GM18858 (cell line): ENCODE measurements around the gene PLXNA2.

Experiments
- ATAC-seq: cut with Tn5 transposase; IDR thresholded peaks from one replicate; pipeline ENCODE4 v1.9.1; 2021; ENCODE audit not compliant: unreplicated experiment

The PLXNA2 gene

DNA sequence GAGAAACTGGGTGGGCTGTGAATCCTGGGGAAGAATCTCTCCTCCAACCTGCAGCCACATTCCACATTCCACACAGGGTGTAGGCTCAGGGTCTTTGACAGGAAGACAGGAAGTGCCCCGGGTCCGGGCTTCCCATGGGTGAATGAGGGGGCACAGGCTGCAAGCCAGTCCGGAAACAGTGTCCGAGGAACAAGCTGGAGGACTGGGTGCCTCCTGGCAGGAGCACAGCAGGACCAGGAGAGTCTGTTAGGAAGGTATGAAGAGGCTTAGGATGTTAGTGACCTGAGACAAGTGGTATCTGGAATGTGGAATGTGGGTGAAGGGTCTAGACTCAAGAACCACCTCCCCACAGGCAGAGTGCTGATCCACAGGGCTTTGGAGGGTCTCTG lies 212.3 kb downstream of the PLXNA2 start:
- no peak for ATAC-seq

DNA sequence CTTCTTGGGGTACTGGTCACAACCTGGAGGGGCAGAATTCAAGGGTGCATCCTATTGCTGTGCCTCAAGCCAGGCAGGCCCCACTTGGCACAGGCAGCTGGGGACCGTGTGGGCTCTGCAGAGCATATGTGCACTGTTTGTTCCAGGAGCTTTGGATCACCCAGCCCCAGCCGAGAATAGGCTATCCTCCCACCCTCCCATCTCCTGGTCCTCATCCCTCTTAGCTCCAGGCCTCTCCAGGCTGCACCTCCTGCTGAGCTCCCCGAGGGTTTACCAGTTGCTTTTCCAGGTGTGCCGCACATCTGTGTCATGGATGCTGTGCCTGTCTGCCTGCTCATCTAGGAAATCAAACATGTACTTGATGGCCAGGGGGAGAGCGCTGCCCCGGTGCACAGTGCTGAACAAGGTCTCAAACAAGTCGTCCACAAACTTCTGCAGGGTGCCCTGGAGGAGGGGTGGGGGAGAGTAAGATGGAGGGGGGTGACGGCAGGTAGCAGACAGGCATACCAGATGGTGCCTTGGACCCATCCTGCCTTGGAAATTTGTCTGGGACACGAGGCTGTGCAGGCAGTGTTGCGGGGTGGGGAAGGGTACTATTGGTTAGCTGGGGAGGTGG lies 212.8 kb downstream of the PLXNA2 start:
- ATAC-seq, result no peak

DNA sequence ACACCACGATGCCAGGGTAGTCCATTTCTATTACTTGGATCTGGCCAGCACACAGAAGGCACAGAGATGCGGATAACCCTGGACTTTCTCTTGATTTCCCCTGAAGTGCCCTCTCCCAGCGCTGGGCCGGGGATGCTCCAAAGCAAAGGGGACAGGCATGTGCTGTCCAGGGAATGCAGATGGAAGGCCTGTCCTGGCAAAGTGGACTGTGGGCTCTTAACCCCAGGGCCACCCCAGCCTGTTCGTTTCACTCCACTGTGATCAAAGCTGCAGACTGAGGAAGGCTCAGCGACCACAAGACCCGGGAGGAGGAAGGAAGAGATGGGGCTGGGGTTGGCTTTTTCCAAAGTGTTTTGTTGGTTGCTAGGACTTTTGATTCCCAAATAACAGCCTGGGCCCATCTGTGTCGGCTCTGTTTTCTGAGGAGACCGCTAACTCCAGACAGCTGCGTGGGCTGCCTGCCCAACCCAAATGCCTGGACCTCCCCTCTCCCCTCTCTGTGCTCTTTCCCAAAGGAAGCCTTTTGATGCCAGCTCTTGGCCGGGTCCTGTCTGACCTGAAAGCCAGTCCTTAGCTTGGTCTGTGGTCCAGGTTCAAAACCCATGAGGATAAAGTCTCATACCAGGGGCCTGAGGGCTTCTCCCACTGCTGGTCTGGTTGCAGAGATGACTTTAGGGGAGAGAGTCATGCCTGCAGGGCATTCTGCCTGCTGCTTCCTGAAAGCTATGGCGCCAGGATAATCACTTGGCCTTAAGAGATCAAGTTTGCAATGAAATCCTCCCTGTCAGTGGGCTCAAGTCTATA lies 213.7 kb downstream of the PLXNA2 start:
- ATAC-seq, result no peak

DNA sequence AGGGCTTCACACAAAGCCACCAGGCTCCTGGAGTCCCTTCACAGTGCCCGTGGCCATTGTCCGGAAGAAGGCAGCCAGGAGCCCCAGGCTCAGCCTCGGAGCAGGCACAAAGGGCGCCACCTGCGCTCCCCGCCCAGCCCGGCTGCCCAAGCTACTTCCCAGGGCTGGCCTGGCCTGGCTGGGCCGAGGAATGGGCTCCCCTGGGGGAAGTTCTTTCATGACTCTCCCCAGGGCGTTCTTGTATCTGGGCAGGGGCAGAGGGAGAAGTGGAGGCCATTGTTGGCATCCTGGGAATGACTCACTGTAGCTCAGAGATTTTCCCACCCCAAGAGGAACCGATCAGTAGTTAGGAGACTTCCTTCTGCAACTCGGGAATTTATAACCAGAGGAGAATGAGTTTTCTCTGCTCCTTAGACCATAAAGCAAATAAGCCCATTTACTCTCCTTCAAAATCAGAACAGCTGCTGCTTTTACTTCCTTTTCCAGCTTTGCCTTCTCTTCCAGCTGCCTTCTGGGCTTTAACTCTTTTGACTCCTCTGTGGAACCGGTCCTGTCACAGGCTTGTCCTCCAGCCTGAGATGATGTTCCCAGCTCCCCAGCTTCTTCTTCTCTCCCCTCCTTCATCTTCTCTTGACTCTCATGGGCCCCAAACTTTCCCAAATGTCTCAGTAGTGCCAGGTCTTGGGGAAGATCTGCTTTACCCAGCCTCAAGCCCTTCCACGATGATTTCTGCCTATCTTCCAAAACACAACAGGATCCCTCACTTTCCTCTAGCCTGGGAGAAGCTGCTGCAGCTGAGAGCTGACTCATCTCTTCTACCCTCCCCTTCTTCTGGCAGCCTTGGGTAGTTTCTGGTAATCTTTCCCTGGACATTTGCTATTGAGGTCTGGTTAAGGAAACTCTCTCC lies 214.6 kb downstream of the PLXNA2 start:
- no peak for ATAC-seq

DNA sequence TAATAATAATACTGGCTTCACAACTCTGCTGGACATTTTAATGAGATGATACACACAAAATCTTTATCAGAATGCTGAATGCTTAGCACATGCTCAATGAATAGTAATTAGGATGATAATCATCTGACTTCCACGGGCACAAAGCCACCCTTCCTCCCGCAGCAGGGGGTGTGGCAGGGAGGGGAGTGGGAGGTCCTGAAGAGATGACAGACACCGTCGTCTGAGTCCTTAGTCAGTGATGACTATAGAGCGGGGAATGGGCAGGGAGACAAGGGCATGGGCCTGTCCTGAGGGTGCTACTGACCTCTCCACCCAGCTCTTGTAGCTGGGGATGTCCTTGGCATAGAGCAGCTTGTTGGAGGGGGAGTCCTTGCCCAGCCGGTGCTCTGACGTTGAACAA lies 215.7 kb downstream of the PLXNA2 start:
- ATAC-seq, result no peak

DNA sequence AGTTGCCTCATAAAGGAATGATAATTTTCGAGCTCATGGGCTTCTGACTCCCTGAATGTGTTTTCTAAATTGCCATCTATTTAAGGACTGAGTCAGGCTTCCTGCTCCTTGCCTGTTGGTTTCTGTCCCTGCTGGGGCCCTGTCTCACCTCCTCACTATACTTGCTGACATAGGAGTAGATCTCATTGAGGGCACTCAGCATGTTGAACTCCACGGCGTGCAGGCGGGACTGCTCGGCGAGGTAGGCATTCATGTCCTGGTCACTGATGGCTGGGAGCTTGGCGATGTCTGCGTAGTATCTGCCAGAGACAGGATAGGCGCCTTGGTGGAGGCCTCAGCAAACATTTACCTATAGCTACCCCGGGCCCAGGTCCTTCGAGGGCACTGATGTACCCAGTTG lies 216.3 kb downstream of the PLXNA2 start:
- no peak for ATAC-seq

DNA sequence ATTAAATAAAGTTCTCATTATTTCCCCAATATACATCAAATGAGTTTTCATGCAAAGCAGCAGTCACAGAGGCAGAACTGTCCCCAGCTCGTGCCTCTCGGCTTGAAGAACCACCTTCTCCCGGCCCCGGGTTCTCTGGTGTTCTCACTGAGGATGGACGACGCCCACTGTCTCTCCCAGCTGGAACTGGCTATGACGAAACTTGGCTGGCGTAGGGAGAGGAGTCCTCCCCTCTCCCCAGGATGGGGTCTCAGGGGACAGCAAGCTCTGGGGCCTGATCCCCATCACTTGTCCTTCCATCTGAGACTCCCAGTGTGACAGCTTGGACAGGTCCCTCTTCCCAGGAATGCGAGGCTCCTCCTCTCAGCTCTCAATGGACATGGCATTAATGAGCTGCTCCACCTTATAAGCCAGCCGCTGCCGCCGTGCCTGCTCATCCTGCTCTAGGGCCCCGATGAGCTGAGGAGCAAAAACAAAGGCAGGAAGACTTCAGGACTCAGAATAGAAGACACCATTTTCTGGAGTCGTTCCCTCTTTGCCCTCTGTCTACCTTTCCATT lies 217.2 kb downstream of the PLXNA2 start:
- no peak for ATAC-seq

DNA sequence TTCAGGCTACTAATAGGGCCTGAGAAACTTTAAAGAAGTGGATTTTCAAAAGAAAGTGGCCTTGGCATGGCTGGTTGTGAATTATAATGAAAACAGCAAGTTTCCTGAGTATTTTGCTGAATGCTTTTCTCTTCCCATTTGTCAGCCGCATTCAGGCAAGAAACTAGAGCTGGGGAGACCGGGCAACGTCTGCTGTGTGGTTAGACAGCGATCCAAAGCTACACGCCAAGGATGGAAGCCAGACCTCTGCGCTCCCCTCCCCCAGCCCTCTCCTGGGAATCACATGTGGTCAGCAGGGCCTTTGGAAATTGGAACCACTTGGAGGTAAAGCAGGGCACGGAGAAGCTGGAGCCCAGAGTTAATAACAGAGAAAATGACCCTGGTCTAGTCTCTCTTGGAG lies 219.2 kb downstream of the PLXNA2 start:
- no peak for ATAC-seq

DNA sequence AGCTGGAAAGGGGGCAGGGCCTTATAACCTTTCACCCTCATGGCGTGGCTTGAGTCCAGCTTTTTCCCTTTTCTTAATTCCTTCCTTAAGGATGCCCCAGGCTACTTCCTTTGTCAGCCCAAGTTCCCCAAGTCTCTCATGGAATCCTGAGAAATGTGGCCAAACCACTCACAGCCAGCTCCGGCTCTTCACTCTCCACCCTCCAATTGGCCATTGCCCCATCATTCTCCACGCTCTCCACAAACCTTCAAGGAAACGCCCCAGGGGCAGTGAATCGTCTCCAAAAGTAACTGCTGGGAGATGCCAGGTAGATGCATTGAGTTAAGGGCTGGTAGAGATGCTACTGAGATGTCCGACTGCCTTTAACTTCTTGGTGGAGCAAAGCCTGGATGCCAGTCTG lies 219.8 kb downstream of the PLXNA2 start:
- no peak for ATAC-seq

DNA sequence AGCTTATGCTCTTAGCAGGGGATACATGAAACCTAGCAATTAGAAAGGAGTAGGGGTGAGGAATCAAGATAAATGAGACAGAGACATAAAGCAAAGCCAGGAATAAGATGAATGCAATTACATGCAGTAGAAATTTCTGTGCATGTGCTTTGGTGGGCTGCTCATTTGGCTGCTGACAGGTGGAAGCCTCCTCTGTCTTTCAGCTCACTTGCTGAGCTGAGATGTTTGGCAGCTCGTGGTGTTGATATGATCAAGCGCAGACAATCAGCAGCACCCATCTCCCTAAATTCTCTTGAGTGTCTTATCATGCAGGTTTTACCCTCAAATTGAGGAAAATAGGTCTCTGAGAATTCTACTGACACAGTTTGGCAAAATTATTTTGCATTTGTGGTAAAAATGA lies 224.9 kb downstream of the PLXNA2 start:
- ATAC-seq, result no peak

DNA sequence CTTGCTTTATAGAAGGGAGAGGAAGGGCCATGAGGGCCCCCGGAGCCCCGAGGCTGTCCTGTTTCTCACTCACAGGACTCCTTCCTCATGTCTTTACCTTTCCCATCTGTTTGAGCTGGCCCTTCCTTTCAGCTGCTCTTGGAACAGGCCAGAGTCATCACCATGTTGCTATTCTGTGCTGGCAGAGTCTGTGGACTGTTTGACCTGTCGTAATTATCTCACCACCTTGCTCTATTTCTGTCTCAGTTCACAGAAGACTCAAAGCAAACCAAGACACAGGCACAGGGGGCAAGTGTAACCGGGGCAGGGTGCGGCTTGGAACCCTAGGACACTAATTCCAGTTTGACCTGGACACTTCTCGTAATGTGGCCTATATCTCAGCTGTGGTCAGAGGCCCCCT lies 228.9 kb downstream of the PLXNA2 start:
- ATAC-seq, result no peak

DNA sequence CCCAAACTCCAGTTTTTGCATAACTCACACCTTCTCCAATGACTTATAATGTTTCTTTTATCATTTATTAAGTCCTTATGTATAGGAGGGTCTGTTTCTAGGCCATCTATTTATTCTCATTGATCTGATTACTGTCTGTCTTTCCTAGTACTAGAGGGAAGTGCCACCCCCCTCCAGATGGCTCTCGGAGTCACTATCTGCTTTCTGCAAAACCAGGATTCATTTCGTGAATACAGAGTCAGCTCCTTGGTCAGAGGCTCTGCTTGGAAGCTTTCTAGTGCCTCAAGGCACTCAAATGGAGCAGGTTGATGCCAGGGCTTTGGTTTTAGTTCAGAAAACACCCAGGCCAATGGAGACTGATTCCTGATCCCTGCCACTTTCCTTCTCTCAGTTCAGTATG lies 231.0 kb downstream of the PLXNA2 start:
- no peak for ATAC-seq

DNA sequence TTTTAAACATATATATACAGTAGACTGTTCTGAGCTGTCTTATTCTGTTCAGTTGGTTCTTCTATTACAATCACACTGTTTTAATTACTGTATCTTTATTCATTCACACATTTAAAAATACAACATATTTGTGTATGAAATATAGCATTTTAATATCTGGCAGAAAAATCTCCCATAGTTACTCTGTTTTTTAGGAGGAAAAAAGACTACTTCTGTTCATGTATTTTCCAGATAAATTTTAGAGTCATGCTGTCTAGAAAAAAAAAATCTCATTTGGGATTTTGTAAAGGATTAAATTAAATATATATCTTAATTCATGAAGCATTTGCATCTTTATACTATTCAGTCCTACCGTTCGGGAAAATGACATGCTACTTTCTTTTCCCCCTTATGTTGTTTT lies 231.5 kb downstream of the PLXNA2 start:
- ATAC-seq, result no peak

DNA sequence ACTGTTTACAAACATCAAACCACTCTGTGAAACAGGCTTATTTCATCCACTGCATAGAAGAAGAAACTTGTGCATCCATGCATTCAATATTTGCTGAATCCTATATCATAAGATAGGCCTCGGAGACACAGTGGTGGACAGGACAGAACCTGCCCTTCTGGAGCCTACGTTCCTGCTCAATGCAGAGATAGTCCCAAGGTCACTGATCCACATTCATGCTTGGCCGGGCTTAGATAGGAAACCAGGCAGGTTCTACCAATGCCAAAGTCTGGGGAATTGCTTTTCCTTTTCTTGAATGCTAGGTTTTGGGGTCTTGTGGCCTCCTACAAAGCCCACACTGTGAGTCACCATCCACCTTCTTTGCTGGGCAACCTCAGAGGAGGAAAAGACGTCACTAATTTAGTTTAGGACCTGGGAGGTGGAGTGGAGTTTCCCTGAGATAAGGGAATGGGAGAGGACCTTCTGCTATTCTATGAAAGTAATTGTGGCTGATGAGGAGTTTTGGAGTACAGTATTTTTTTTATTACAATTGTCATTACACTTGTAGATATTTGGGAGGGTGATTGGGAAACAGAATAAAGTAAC lies 233.6 kb downstream of the PLXNA2 start:
- no peak for ATAC-seq

DNA sequence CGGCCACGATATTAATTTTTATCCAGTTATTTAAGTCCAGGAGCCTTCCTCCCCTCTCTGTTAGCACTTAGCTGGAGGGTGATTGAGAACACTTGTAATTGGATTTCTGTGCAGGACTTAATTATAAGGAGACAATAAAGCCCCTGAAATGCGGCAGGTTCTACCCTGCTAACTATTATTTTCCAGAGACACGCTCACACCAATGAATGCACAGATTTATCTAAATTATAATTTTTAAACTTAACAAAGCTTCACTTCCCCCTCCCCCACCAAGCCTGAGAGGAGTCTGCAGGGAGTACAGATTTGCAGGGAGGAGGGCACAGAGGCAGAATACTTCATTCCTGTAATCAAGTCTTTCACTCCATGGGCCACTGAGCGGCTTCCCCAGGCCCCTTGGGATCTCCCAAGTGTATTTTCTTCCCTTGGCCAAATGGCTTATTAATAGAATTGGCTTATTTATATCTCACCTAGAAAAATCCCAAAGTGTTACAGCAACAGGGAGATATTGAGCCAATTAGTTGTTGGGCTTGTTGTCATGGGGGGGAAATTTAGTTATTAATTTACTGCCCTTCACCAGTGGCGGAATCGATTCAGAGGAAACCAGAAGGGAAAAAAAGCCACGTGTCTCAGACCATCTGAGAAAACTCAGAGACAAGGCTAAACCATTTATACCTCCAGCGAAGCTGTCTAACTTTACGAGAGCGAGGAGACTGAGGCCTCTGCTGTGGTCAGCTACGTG lies 234.3 kb downstream of the PLXNA2 start:
- ATAC-seq, result no peak

DNA sequence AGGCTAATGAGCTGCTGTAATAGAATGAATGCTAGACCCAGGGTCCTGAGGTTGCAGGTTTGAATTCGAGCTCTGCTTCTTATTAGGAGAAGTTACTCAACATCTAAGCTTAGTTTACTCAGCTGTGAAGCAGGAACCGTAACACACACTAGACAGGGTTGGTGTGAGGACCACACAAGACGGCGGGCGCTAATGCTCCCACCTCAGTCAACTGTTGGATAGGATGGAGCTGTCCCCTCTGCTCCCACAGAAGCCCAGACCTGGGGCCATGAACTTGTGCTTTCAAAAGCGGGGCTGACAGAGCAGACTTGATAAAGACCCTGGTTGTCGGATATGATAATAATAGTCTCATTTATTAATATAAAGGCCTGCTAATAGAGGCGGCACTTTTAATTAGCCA lies 234.9 kb downstream of the PLXNA2 start:
- no peak for ATAC-seq

DNA sequence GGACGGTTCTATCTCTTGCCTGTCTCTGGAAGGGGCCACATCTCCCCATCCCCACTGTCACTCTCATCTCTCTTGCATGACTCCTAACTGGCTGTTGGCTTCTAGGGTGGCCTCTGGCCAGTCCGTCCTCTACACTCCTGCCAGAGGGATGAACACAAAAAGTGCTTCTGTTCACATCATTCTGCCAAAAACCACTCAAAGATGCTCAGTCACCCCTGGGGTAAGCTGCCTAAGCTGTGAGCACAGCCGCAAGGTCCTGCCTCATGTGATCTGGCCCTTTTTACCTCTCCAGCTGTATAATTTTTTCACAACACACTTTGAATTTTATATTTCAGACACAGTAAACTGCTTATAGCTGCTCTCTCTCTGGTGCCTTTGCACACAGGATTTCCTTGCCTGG lies 235.7 kb downstream of the PLXNA2 start:
- ATAC-seq, result no peak

DNA sequence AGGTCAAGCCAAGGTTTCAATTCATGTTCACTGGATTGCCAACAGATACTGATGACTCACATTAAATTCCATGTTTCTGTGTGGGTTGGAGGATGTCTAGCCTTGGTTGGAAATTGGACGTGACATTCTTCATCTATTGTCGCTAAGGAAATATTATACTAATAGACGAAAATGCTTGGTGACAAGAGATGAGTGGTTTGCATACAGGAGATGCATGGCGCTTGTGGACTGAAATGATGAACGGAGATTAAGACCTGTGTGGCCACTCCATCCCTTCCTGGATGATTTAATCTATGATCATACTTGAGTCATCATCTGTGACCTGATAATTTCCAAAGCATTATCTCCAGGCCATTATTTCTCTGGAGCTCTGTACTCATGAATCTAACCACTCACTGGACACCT lies 236.2 kb downstream of the PLXNA2 start:
- no peak for ATAC-seq

DNA sequence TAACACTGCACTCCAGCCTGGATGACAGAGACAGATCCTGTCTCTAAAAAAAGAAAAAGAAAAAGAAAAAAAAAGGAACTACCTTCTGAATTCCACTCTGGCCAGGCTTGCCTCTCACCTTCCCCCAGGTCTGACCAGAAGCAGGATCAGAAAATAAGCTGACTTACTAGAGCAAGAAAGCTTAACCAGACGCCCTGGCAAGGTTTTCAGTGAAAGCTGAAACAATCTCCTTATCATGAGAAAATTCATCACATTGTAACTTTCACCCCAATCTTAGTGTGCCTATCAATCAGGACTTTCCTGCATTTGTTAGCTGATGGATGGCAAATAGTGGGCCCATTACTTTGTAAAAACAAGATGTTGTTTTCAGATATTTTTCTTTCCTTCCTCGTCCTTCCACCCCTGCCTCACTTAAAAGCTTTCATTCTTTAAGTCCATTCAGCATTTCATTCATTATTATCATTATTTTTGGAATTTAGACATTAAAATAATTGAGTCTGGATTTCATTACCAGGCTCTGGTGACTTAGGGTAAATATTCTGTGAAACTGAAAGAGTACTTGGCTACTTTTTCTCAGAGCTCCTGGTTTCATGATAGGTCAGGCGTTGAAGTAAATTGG lies 236.8 kb downstream of the PLXNA2 start:
- no peak for ATAC-seq
